K562 (cell line): ENCODE results near the gene PIP5KL1. TPM values are rescaled to one million over a fixed set of nuclear protein-coding genes. Genes with fewer than 3 reads are reported as not detected.

Source experiments
- BDP1 ChIP-seq: IDR thresholded peaks from 3 replicates; pipeline ENCODE4 v1.6.1; 2011; ENCODE audit not compliant: insufficient read length, insufficient read depth
- BHLHE40 ChIP-seq: IDR thresholded peaks from 2 replicates; pipeline ENCODE4 v1.6.1; 2011; ENCODE audit warnings: low read length, improper control_type of control experiment
- CEBPG ChIP-seq, 3 experiments: fragments of 200-800 bp in 1 of 3; sonication (Bioruptor generic) in 1 of 3; sonication (generic) in 1 of 3; formaldehyde crosslinking in 1 of 3; IDR thresholded peaks in 2 of 3; conservative IDR thresholded peaks in 1 of 3; 2 replicates each; pipeline versions ENCODE4 v1.6.1 to v1.8.0; 2016 to 2022; ENCODE audit warnings: missing compliant biosample characterization in 2 of 3, missing genetic modification characterization in 2 of 3, mild to moderate bottlenecking in 1 of 3, missing genetic modification reagents in 1 of 3
- EP400 ChIP-seq: fragments of 450-650 bp; IDR thresholded peaks from 2 replicates; pipeline ENCODE4 v1.6.1; 2017; ENCODE audit warnings: antibody characterized with exemption, mild to moderate bottlenecking, moderate library complexity
- ESRRA ChIP-seq: fragments of 450-650 bp; IDR thresholded peaks from 2 replicates; pipeline ENCODE4 v1.6.1; 2014; ENCODE audit warnings: low read depth, mild to moderate bottlenecking, moderate library complexity, borderline replicate concordance
- EWSR1 ChIP-seq: fragments of 450-650 bp; IDR thresholded peaks from 2 replicates; pipeline ENCODE4 v1.6.1; 2018; ENCODE audit warnings: borderline replicate concordance, mild to moderate bottlenecking, low read depth, moderate library complexity; ENCODE audit not compliant: partially characterized antibody
- HIVEP1 ChIP-seq: fragments of 250-450 bp; sonication (Bioruptor Pico); IDR thresholded peaks from 2 replicates; pipeline ENCODE4 v1.4.0; 2020; ENCODE audit warnings: mild to moderate bottlenecking
- HNRNPL ChIP-seq: fragments of 200-400 bp; formaldehyde crosslinking; IDR thresholded peaks from 2 replicates; pipeline ENCODE4 v1.6.1; 2017; ENCODE audit warnings: low read depth, mild to moderate bottlenecking, low read length
- KAT7 ChIP-seq: sonication (generic); formaldehyde crosslinking; IDR thresholded peaks from 2 replicates; pipeline ENCODE4 v1.8.0; 2022; ENCODE audit warnings: missing genetic modification reagents, mild to moderate bottlenecking, borderline replicate concordance
- KLF10 ChIP-seq: fragments of 250-450 bp; sonication (Bioruptor Pico); IDR thresholded peaks from 2 replicates; pipeline ENCODE4 v1.6.1; 2021; ENCODE audit warnings: matching md5 sums
- MCM7 ChIP-seq, 2 experiments: fragments of 450-650 bp; IDR thresholded peaks; 2 replicates each; pipeline ENCODE4 v1.6.1; 2016 to 2018
- MEIS2 ChIP-seq: fragments of 450-650 bp; IDR thresholded peaks from 2 replicates; pipeline ENCODE4 v1.6.1; 2014; ENCODE audit warnings: mild to moderate bottlenecking; ENCODE audit not compliant: partially characterized antibody
- PYGO2 ChIP-seq: fragments of 450-650 bp; IDR thresholded peaks from 2 replicates; pipeline ENCODE4 v1.6.1; 2016; ENCODE audit warnings: mild to moderate bottlenecking, missing genetic modification characterization, moderate library complexity, missing compliant biosample characterization
- SNIP1 ChIP-seq: fragments of 450-650 bp; IDR thresholded peaks from 2 replicates; pipeline ENCODE4 v1.7.1; 2017; ENCODE audit warnings: low read depth, mild to moderate bottlenecking
- SPI1 ChIP-seq: IDR thresholded peaks from 2 replicates; pipeline ENCODE4 v1.6.1; 2011; ENCODE audit warnings: low read depth, low read length, control low read depth, borderline replicate concordance
- STAG1 ChIP-seq: sonication (generic); formaldehyde crosslinking; IDR thresholded peaks from 2 replicates; pipeline ENCODE4 v1.5.0; 2020; ENCODE audit warnings: missing genetic modification reagents, borderline replicate concordance
- TAF1 ChIP-seq: IDR thresholded peaks from 2 replicates; pipeline ENCODE4 v1.6.1; 2011; ENCODE audit warnings: mild to moderate bottlenecking, low read length, moderate library complexity; ENCODE audit not compliant: insufficient read depth, control insufficient read depth, severe bottlenecking; ENCODE audit errors: extremely low read depth
- TARDBP ChIP-seq: fragments of 450-650 bp; IDR thresholded peaks from 2 replicates; pipeline ENCODE4 v1.6.1; 2016
- ZBTB7A ChIP-seq: IDR thresholded peaks from 2 replicates; pipeline ENCODE4 v1.6.1; 2011; ENCODE audit warnings: low read depth, mild to moderate bottlenecking, low read length, moderate library complexity, borderline replicate concordance; ENCODE audit not compliant: control insufficient read depth
- ZKSCAN3 ChIP-seq: fragments of 250-450 bp; sonication (Bioruptor Pico); IDR thresholded peaks from 2 replicates; pipeline ENCODE4 v1.4.0; 2020
- ZNF133 ChIP-seq: fragments of 250-450 bp; sonication (Bioruptor Pico); IDR thresholded peaks from 2 replicates; pipeline ENCODE4 v1.4.0; 2020; ENCODE audit warnings: mild to moderate bottlenecking
- ZNF408 ChIP-seq: fragments of 250-450 bp; sonication (Bioruptor Pico); IDR thresholded peaks from 2 replicates; pipeline ENCODE4 v1.4.0; 2020; ENCODE audit warnings: low read depth, mild to moderate bottlenecking, moderate library complexity
- ZNF444 ChIP-seq: fragments of 250-450 bp; sonication (Bioruptor Pico); IDR thresholded peaks from 2 replicates; pipeline ENCODE4 v1.4.0; 2020; ENCODE audit warnings: mild to moderate bottlenecking, moderate library complexity
- ZNF717 ChIP-seq: fragments of 250-450 bp; sonication (Bioruptor Pico); IDR thresholded peaks from 2 replicates; pipeline ENCODE4 v1.5.0; 2021
- ZNF764 ChIP-seq: fragments of 250-450 bp; sonication (Bioruptor Pico); IDR thresholded peaks from 2 replicates; pipeline ENCODE4 v1.4.0; 2020; ENCODE audit warnings: low read depth, mild to moderate bottlenecking, moderate library complexity
- polyA plus RNA-seq, 8 experiments: library from polyadenylated mRNA; depleted of rRNA in 4 of 8; stranded (reverse) in 5 of 8; unstranded in 3 of 8; fragments of >200 nt; fragmentation: Nextera tagmentation in 2 of 8; fragmentation: Illumina TruSeq in 1 of 8; extraction: Ambion mirVana in 2 of 8; extraction: Trizol in 1 of 8; gene quantifications; 2 replicates each; pipeline versions ENCODE4 v1.2.1 to v1.2.3, GENCODE V29; 2011 to 2014; ENCODE audit warnings: inconsistent platforms in 1 of 8, missing spikeins in 1 of 8
- total RNA-seq, 7 experiments: library from RNA; depleted of rRNA in 6 of 7; stranded (reverse); fragments of >200 nt in 6 of 7; fragmentation: Illumina TruSeq in 2 of 7; extraction: Trizol in 2 of 7; gene quantifications; 2 replicates each; pipeline versions ENCODE4 v1.2.1 to v1.2.3, GENCODE V29; 2011 to 2021; ENCODE audit warnings: low replicate concordance in 1 of 7
- TF ChIP-seq, protein P1 (sequence below): fragments of 450-650 bp; IDR thresholded peaks from one replicate; pipeline ENCODE4 v1.6.1; 2018; ENCODE audit warnings: mild to moderate bottlenecking, moderate library complexity; ENCODE audit not compliant: partially characterized antibody
- TF ChIP-seq, protein P2 (sequence below): sonication (generic); formaldehyde crosslinking; IDR thresholded peaks from 2 replicates; pipeline ENCODE4 v1.8.1; 2023; ENCODE audit warnings: mild to moderate bottlenecking, missing genetic modification reagents

The PIP5KL1 gene
- total and polyA plus RNA-seq, 9 of the 15 experiments (the other 6 are each of a cell fraction or from before 2014, with no cell fraction given): 0.18 to 4.8 (median 1.2) TPM

DNA sequence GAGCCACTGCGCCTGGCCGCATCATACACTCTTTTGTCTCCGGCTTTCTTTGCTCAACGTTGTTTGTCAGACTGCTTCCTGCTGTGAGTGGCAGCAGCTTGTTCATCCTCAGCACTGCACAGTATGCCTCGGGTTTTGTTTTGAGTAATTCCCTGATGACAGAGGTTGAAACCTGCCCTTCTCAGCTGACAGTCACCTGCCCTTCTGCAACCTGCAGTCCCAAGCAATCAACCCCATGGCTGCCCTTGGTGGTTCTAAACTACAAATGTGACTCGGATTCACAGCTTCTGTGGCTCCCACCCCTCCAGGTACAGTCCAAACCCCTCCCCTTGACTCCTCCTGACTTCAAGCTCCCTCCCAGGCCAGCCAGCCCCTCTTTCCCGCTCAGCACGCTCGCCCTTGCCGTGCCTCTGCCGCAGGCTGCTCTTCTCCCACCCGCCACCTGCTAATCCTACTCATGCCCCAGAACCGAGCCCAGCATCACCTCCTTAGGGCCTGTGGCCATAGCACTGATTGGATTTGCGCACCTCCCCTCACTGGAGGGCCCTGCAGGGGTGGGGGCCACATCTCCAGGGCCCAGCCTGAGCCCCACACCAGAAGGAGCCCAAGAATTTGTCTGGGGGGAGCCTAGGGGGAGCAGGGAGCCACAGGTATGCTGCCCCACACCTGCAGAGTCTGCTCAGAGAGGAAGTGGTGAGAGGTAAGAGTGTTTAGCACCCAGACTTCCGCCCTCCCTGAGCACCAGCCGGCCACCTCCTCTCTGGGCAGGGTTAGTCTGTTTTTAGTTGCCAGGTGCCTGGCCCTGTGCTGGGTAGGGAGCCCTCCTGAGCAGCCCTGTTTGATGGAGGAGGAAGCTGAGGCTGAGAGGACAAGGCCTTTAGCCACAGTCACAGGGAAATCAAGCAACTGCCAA, 40.1 kb upstream of the PIP5KL1 start (continued):
- TF ChIP-seq PYGO2 (tag) (no peak), ZNF408 (CRISPR knock-in tag) (no peak), ZNF444 (CRISPR knock-in tag) (no peak), HNRNPL (no peak), ZBTB7A (no peak), MEIS2 (peak; percentile 38), SNIP1 (no peak), ZNF133 (CRISPR knock-in tag) (no peak), MCM7 (IDR thresholded peaks at IDR 0.05) (no peak), CEBPG (CRISPR knock-in tag; IDR thresholded peaks at IDR 0.05) (no peak), CEBPG (tag; conservative IDR thresholded peaks at IDR 0.05 in 1 of 2, IDR thresholded peaks at IDR 0.05 in 1 of 2) (0 out of 4 replicates have a peak, but pooled peaks of 1 of the 2 experiments have one; percentile 26), TARDBP (no peak), BDP1 (no peak), KLF10 (CRISPR knock-in tag) (no peak), ZNF717 (CRISPR knock-in tag) (no peak), KAT7 (CRISPR knock-in tag) (no peak), SPI1 (peak; percentile 26; the same call in 1 of the 2 replicates), BHLHE40 (0 out of 2 replicates have a peak, but pooled peaks have one; percentile 6), ESRRA (no peak), ZNF764 (CRISPR knock-in tag) (no peak), TAF1 (no peak), ZKSCAN3 (CRISPR knock-in tag) (no peak), STAG1 (CRISPR knock-in tag) (no peak), EWSR1 (no peak), HIVEP1 (CRISPR knock-in tag) (no peak), EP400 (no peak)
- TF ChIP-seq, protein P1, sequence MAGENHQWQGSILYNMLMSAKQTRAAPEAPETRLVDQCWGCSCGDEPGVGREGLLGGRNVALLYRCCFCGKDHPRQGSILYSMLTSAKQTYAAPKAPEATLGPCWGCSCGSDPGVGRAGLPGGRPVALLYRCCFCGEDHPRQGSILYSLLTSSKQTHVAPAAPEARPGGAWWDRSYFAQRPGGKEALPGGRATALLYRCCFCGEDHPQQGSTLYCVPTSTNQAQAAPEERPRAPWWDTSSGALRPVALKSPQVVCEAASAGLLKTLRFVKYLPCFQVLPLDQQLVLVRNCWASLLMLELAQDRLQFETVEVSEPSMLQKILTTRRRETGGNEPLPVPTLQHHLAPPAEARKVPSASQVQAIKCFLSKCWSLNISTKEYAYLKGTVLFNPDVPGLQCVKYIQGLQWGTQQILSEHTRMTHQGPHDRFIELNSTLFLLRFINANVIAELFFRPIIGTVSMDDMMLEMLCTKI: no peak
- TF ChIP-seq, protein P2, sequence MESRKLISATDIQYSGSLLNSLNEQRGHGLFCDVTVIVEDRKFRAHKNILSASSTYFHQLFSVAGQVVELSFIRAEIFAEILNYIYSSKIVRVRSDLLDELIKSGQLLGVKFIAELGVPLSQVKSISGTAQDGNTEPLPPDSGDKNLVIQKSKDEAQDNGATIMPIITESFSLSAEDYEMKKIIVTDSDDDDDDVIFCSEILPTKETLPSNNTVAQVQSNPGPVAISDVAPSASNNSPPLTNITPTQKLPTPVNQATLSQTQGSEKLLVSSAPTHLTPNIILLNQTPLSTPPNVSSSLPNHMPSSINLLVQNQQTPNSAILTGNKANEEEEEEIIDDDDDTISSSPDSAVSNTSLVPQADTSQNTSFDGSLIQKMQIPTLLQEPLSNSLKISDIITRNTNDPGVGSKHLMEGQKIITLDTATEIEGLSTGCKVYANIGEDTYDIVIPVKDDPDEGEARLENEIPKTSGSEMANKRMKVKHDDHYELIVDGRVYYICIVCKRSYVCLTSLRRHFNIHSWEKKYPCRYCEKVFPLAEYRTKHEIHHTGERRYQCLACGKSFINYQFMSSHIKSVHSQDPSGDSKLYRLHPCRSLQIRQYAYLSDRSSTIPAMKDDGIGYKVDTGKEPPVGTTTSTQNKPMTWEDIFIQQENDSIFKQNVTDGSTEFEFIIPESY: peak; percentile 43; the same call in 1 of the 2 replicates
